ENCODE measurements around the gene DIO2.

DNA sequence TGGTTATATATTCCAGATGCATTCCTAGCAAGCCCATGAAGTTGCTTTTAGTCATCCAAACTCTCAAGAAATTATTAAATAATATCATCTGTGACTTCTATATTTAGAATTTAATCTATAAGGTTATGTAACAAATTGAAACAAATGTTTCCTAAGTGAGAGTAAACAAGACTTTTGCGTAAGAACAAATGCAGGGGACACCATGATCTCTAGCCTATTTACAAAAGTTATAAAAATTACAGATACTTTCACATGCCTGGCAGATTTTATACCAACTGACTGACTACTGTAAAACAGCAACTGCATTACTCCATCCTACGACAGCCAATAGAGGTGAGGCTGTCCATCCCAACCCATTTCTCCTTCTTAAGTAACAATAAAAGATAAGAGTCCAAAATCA is 20.4 kb upstream of the DIO2 start:
- no peak for TF ChIP-seq CTCF (IDR thresholded peaks at IDR 0.05)
- TF ChIP-seq, protein P1, sequence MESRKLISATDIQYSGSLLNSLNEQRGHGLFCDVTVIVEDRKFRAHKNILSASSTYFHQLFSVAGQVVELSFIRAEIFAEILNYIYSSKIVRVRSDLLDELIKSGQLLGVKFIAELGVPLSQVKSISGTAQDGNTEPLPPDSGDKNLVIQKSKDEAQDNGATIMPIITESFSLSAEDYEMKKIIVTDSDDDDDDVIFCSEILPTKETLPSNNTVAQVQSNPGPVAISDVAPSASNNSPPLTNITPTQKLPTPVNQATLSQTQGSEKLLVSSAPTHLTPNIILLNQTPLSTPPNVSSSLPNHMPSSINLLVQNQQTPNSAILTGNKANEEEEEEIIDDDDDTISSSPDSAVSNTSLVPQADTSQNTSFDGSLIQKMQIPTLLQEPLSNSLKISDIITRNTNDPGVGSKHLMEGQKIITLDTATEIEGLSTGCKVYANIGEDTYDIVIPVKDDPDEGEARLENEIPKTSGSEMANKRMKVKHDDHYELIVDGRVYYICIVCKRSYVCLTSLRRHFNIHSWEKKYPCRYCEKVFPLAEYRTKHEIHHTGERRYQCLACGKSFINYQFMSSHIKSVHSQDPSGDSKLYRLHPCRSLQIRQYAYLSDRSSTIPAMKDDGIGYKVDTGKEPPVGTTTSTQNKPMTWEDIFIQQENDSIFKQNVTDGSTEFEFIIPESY (IDR thresholded peaks at IDR 0.05; ENCODE audit: borderline replicate concordance, low read depth) = no peak
- TF ChIP-seq TCF12 (IDR thresholded peaks at IDR 0.05) = no peak
- no peak for TF ChIP-seq EZH2phosphoT487 (IDR thresholded peaks at IDR 0.05; ENCODE audit: borderline replicate concordance, low read depth)
- TF ChIP-seq RCOR1 (IDR thresholded peaks at IDR 0.05; ENCODE audit: low read length) = no peak
- TF ChIP-seq RAD21 (IDR thresholded peaks at IDR 0.05; ENCODE audit: low read length) = no peak
- no peak for TF ChIP-seq POLR2AphosphoS5 (IDR thresholded peaks at IDR 0.05; ENCODE audit: low read depth, low read length)
- TF ChIP-seq, protein P2, sequence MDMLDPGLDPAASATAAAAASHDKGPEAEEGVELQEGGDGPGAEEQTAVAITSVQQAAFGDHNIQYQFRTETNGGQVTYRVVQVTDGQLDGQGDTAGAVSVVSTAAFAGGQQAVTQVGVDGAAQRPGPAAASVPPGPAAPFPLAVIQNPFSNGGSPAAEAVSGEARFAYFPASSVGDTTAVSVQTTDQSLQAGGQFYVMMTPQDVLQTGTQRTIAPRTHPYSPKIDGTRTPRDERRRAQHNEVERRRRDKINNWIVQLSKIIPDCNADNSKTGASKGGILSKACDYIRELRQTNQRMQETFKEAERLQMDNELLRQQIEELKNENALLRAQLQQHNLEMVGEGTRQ (IDR thresholded peaks at IDR 0.05; ENCODE audit: borderline replicate concordance, low read depth, low read length) = no peak
- TF ChIP-seq MAX (IDR thresholded peaks at IDR 0.05; ENCODE audit: low read depth) = no peak
- no peak for TF ChIP-seq RFX5 (IDR thresholded peaks at IDR 0.05; ENCODE audit: low read length)
- TF ChIP-seq, protein P3, sequence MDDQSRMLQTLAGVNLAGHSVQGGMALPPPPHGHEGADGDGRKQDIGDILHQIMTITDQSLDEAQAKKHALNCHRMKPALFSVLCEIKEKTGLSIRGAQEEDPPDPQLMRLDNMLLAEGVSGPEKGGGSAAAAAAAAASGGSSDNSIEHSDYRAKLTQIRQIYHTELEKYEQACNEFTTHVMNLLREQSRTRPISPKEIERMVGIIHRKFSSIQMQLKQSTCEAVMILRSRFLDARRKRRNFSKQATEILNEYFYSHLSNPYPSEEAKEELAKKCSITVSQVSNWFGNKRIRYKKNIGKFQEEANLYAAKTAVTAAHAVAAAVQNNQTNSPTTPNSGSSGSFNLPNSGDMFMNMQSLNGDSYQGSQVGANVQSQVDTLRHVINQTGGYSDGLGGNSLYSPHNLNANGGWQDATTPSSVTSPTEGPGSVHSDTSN (IDR thresholded peaks at IDR 0.05) = no peak
- TF ChIP-seq TAF1 (IDR thresholded peaks at IDR 0.05; ENCODE audit: borderline replicate concordance, low read depth, low read length) = no peak
- TF ChIP-seq, protein P4, sequence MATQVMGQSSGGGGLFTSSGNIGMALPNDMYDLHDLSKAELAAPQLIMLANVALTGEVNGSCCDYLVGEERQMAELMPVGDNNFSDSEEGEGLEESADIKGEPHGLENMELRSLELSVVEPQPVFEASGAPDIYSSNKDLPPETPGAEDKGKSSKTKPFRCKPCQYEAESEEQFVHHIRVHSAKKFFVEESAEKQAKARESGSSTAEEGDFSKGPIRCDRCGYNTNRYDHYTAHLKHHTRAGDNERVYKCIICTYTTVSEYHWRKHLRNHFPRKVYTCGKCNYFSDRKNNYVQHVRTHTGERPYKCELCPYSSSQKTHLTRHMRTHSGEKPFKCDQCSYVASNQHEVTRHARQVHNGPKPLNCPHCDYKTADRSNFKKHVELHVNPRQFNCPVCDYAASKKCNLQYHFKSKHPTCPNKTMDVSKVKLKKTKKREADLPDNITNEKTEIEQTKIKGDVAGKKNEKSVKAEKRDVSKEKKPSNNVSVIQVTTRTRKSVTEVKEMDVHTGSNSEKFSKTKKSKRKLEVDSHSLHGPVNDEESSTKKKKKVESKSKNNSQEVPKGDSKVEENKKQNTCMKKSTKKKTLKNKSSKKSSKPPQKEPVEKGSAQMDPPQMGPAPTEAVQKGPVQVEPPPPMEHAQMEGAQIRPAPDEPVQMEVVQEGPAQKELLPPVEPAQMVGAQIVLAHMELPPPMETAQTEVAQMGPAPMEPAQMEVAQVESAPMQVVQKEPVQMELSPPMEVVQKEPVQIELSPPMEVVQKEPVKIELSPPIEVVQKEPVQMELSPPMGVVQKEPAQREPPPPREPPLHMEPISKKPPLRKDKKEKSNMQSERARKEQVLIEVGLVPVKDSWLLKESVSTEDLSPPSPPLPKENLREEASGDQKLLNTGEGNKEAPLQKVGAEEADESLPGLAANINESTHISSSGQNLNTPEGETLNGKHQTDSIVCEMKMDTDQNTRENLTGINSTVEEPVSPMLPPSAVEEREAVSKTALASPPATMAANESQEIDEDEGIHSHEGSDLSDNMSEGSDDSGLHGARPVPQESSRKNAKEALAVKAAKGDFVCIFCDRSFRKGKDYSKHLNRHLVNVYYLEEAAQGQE (IDR thresholded peaks at IDR 0.05; ENCODE audit: low read depth, low read length) = no peak
- no peak for TF ChIP-seq CHD2 (IDR thresholded peaks at IDR 0.05; ENCODE audit: low read length, partially characterized antibody)

All from SK-N-SH (cell line).